OCI-LY3 (cell line): ENCODE data around the gene RBM45.

Source experiments
- CTCF ChIP-seq: fragments of 200-600, 300-600 bp; sonication (generic); IDR thresholded peaks from 2 replicates; pipeline ENCODE4 v1.5.1; 2014; ENCODE audit warnings: antibody characterized with exemption, low read length, low read depth
- EZH2phosphoT487 ChIP-seq: fragments of 200-600 bp; shearing (Covaris generic); IDR thresholded peaks from 2 replicates; pipeline ENCODE4 v1.6.1; 2018; ENCODE audit warnings: antibody characterized with exemption, mixed run types, low read depth

- TF ChIP-seq CTCF: no peak
- no peak for TF ChIP-seq EZH2phosphoT487
Measured at GRCh38 chr2:178101321-178102079, 10.7 kb upstream of the RBM45 start.
